ENCODE measurements around the gene DNAI1. TPM values are rescaled to one million over a fixed set of nuclear protein-coding genes. Genes with fewer than 3 reads are reported as not detected.

The DNAI1 gene
- polyA plus RNA-seq, 1 donor (not counting 4 experiments of a cell fraction or from before 2014, with no cell fraction given) = 0.08 TPM

- Histone ChIP-seq H2AFZ (ENCODE audit: control insufficient read depth, low read length) (no peak overlapping the region), H3K27ac (ENCODE audit: control insufficient read depth, insufficient read depth, low read length) (no peak overlapping the region), H3K4me2 (ENCODE audit: control insufficient read depth, extremely low read depth, insufficient read depth, low read depth, low read length) (no peak overlapping the region), H3K36me3 (ENCODE audit: control insufficient read depth in 2 of 2, extremely low read depth in 1 of 2, insufficient read depth in 2 of 2, low read length in 2 of 2) (no peaks in the 10 kb centered on the region), H3K4me3 (ENCODE audit: control insufficient read depth in 2 of 3, extremely low read depth in 1 of 3, insufficient read depth in 2 of 3, low read depth in 1 of 3, low read length in 3 of 3) (no peak overlapping the region), H3K79me2 (ENCODE audit: control insufficient read depth, insufficient read depth, low read length) (no peaks in the 10 kb centered on the region), H3K4me1 (ENCODE audit: control insufficient read depth, extremely low read depth, insufficient read depth, low read length) (no peaks in the 10 kb centered on the region), H4K20me1 (ENCODE audit: control insufficient read depth, extremely low read depth, insufficient read depth, low read length) (peaks cover under 1% of the 10 kb centered on the region), H3K9me3 (ENCODE audit: control insufficient read depth, low read depth, low read length) (no peaks in the 10 kb centered on the region), H3K9ac (ENCODE audit: control insufficient read depth, extremely low read depth, insufficient read depth, low read length) (no peak overlapping the region), H3K27me3 (ENCODE audit: control insufficient read depth, extremely low read depth, insufficient read depth, low read length) (peaks cover 39% of the 10 kb centered on the region), H3K9me1 (ENCODE audit: control insufficient read depth, extremely low read depth, insufficient read depth, low read length) (no peaks in the 10 kb centered on the region)
- DNase-seq (ENCODE audit: low read depth, low spot score) = no peak
- FAIRE-seq = no peak
- dilution Hi-C loops (cut with MboI; ENCODE audit: extremely low pct_ligation_motif_present, low sequenced_read_pairs) = no loop called here
- TF ChIP-seq EZH2 (IDR thresholded peaks at IDR 0.05; ENCODE audit: low read length) = no peak
- TF ChIP-seq CTCF (optimal IDR thresholded peaks at IDR 0.05 in 1 of 3, IDR thresholded peaks at IDR 0.05 in 1 of 3, conservative IDR thresholded peaks at IDR 0.05 in 1 of 3; ENCODE audit: extremely low read depth in 1 of 3, insufficient read depth in 2 of 3, low read length in 3 of 3) = no peak
Measured at GRCh38 chr9:34552606-34552981, 94.0 kb downstream of the DNAI1 start.

- Histone ChIP-seq H3K4me2 (ENCODE audit: control insufficient read depth, extremely low read depth, insufficient read depth, low read depth, low read length) (no peak overlapping the region), H3K4me1 (ENCODE audit: control insufficient read depth, extremely low read depth, insufficient read depth, low read length) (no peaks in the 10 kb centered on the region), H3K79me2 (ENCODE audit: control insufficient read depth, insufficient read depth, low read length) (no peaks in the 10 kb centered on the region), H2AFZ (ENCODE audit: control insufficient read depth, low read length) (no peak overlapping the region), H4K20me1 (ENCODE audit: control insufficient read depth, extremely low read depth, insufficient read depth, low read length) (no peaks in the 10 kb centered on the region), H3K9me1 (ENCODE audit: control insufficient read depth, extremely low read depth, insufficient read depth, low read length) (no peaks in the 10 kb centered on the region), H3K9me3 (ENCODE audit: control insufficient read depth, low read depth, low read length) (no peaks in the 10 kb centered on the region), H3K27me3 (ENCODE audit: control insufficient read depth, extremely low read depth, insufficient read depth, low read length) (peaks cover 39% of the 10 kb centered on the region), H3K36me3 (ENCODE audit: control insufficient read depth in 2 of 2, extremely low read depth in 1 of 2, insufficient read depth in 2 of 2, low read length in 2 of 2) (no peaks in the 10 kb centered on the region), H3K4me3 (ENCODE audit: control insufficient read depth in 2 of 3, extremely low read depth in 1 of 3, insufficient read depth in 2 of 3, low read depth in 1 of 3, low read length in 3 of 3) (no peak overlapping the region), H3K27ac (ENCODE audit: control insufficient read depth, insufficient read depth, low read length) (no peak overlapping the region), H3K9ac (ENCODE audit: control insufficient read depth, extremely low read depth, insufficient read depth, low read length) (no peak overlapping the region)
- TF ChIP-seq EZH2 (IDR thresholded peaks at IDR 0.05; ENCODE audit: low read length) = no peak
- no peak for TF ChIP-seq CTCF (optimal IDR thresholded peaks at IDR 0.05 in 1 of 3, IDR thresholded peaks at IDR 0.05 in 1 of 3, conservative IDR thresholded peaks at IDR 0.05 in 1 of 3; ENCODE audit: extremely low read depth in 1 of 3, insufficient read depth in 2 of 3, low read length in 3 of 3)
- no peak for DNase-seq (ENCODE audit: low read depth, low spot score)
- dilution Hi-C loops (cut with MboI; ENCODE audit: extremely low pct_ligation_motif_present, low sequenced_read_pairs) = no loop called here
- FAIRE-seq = no peak
Measured at GRCh38 chr9:34552986-34553385, 94.4 kb downstream of the DNAI1 start.
